H9 (cell line): ENCODE results near the gene C12orf57. TPM values are rescaled to one million over a fixed set of nuclear protein-coding genes. Genes with fewer than 3 reads are reported as not detected.
A peak's percentile ranks its signal among the peaks of the same experiment; 100 is the strongest.

Experiments
- DNase-seq: peaks from one replicate; pipeline ENCODE4 v3.0.0-alpha.2; 2017
- H2AFZ ChIP-seq: one replicate; pipeline ENCODE4 v1.6.1; 2013; ENCODE audit warnings: mild to moderate bottlenecking, low read length, control low read depth, moderate library complexity
- H2AK5ac ChIP-seq: 2 replicates; pipeline ENCODE4 v1.6.1; 2013; ENCODE audit warnings: low read length, control low read depth, mixed read lengths; ENCODE audit not compliant: insufficient read length
- H2BK120ac ChIP-seq: one replicate; pipeline ENCODE4 v1.6.1; 2013; ENCODE audit warnings: low read depth, mild to moderate bottlenecking, low read length, control low read depth, inconsistent platforms; ENCODE audit not compliant: poor library complexity, severe bottlenecking
- H2BK12ac ChIP-seq: 2 replicates; pipeline ENCODE4 v1.6.1; 2013; ENCODE audit warnings: low read length, control low read depth, mixed read lengths, low read depth; ENCODE audit not compliant: insufficient read length
- H2BK15ac ChIP-seq: 2 replicates; pipeline ENCODE4 v1.6.1; 2013; ENCODE audit warnings: low read depth, low read length, control low read depth
- H2BK20ac ChIP-seq: one replicate; pipeline ENCODE4 v1.6.1; 2013; ENCODE audit warnings: low read depth, mild to moderate bottlenecking, low read length, control low read depth, inconsistent platforms; ENCODE audit not compliant: poor library complexity, severe bottlenecking
- H2BK5ac ChIP-seq: 2 replicates; pipeline ENCODE4 v1.6.1; 2013; ENCODE audit warnings: low read length, control low read depth, mixed read lengths; ENCODE audit not compliant: insufficient read length
- H3K14ac ChIP-seq: 2 replicates; pipeline ENCODE4 v1.6.1; 2013; ENCODE audit warnings: low read length, control low read depth; ENCODE audit not compliant: insufficient read depth
- H3K18ac ChIP-seq: 2 replicates; pipeline ENCODE4 v1.6.1; 2013; ENCODE audit warnings: low read depth, mild to moderate bottlenecking, mixed read lengths, low read length, control low read depth; ENCODE audit not compliant: insufficient read length
- H3K23ac ChIP-seq: 2 replicates; pipeline ENCODE4 v1.6.1; 2013; ENCODE audit warnings: low read length, control low read depth, mixed read lengths, low read depth; ENCODE audit not compliant: insufficient read length
- H3K23me2 ChIP-seq: 2 replicates; pipeline ENCODE4 v1.6.1; 2013; ENCODE audit warnings: low read depth, mild to moderate bottlenecking, mixed read lengths, low read length, control low read depth; ENCODE audit not compliant: insufficient read length, poor library complexity, severe bottlenecking
- H3K27ac ChIP-seq: 2 replicates; pipeline ENCODE4 v1.5.1; 2013; ENCODE audit warnings: low read length, control low read depth, mixed read lengths, low read depth; ENCODE audit not compliant: insufficient read length
- H3K27me3 ChIP-seq: 2 replicates; pipeline ENCODE4 v1.6.1; 2013; ENCODE audit warnings: low read length, control low read depth, inconsistent platforms; ENCODE audit not compliant: insufficient read depth
- H3K4ac ChIP-seq: 2 replicates; pipeline ENCODE4 v1.6.1; 2013; ENCODE audit warnings: low read depth, mild to moderate bottlenecking, control low read depth, inconsistent platforms, low read length, moderate library complexity
- H3K4me1 ChIP-seq: 2 replicates; pipeline ENCODE4 v1.6.1; 2013; ENCODE audit warnings: low read length, control low read depth, inconsistent platforms; ENCODE audit not compliant: insufficient read depth
- H3K4me2 ChIP-seq: 2 replicates; pipeline ENCODE4 v1.6.1; 2013; ENCODE audit warnings: low read length, control low read depth, mixed read lengths; ENCODE audit not compliant: insufficient read length, insufficient read depth
- H3K56ac ChIP-seq: 2 replicates; pipeline ENCODE4 v1.6.1; 2013; ENCODE audit warnings: low read depth, mild to moderate bottlenecking, mixed read lengths, low read length, control low read depth; ENCODE audit not compliant: insufficient read length
- H3K79me1 ChIP-seq: 2 replicates; pipeline ENCODE4 v1.6.1; 2013; ENCODE audit warnings: low read depth, mild to moderate bottlenecking, moderate library complexity, low read length, control low read depth, inconsistent platforms; ENCODE audit not compliant: insufficient read depth, poor library complexity, severe bottlenecking
- H3K79me2 ChIP-seq: 2 replicates; pipeline ENCODE4 v1.6.1; 2013; ENCODE audit warnings: low read length, control low read depth, inconsistent platforms; ENCODE audit not compliant: insufficient read depth
- H3K9ac ChIP-seq: 2 replicates; pipeline ENCODE4 v1.6.1; 2013; ENCODE audit warnings: low read length, control low read depth, mixed read lengths; ENCODE audit not compliant: insufficient read length; ENCODE audit errors: extremely low read depth
- H3K9me3 ChIP-seq: one replicate; pipeline ENCODE4 v1.6.1; 2013; ENCODE audit warnings: low read depth, low read length, inconsistent platforms; ENCODE audit not compliant: control insufficient read depth
- H3T11ph ChIP-seq: one replicate; pipeline ENCODE4 v1.6.1; 2013; ENCODE audit warnings: mild to moderate bottlenecking, low read length, control low read depth, inconsistent platforms
- H4K20me1 ChIP-seq: one replicate; pipeline ENCODE4 v1.6.1; 2013; ENCODE audit not compliant: control insufficient read depth, insufficient read length, insufficient read depth
- H4K5ac ChIP-seq: 2 replicates; pipeline ENCODE4 v1.6.1; 2013; ENCODE audit warnings: low read depth, mild to moderate bottlenecking, mixed read lengths, low read length, control low read depth; ENCODE audit not compliant: insufficient read length
- H4K8ac ChIP-seq: replicated peaks from 2 replicates; pipeline ENCODE4 v1.6.1; 2013; ENCODE audit warnings: low read length, control low read depth, mixed read lengths, low read depth; ENCODE audit not compliant: insufficient read length
- H4K91ac ChIP-seq: 2 replicates; pipeline ENCODE4 v1.6.1; 2013; ENCODE audit warnings: low read depth, mild to moderate bottlenecking, moderate library complexity, mixed read lengths, low read length, control low read depth; ENCODE audit not compliant: insufficient read length
- H3K27ac Mint-ChIP-seq, 3 experiments: 2 replicates in 2 of 3; 3 replicates in 1 of 3; pipeline ENCODE4 v1.8.0; 2020 to 2021; ENCODE audit warnings: mixed read lengths in 3 of 3, mild to moderate bottlenecking in 1 of 3, moderate library complexity in 1 of 3
- H3K27me3 Mint-ChIP-seq: 2 replicates; pipeline ENCODE4 v1.8.0; 2021; ENCODE audit warnings: low read depth, mild to moderate bottlenecking, moderate library complexity, mixed read lengths
- H3K36me3 Mint-ChIP-seq, 3 experiments: 2 replicates in 2 of 3; 3 replicates in 1 of 3; pipeline ENCODE4 v1.8.0; 2020 to 2021; ENCODE audit warnings: low read depth in 3 of 3, mixed read lengths in 3 of 3; ENCODE audit not compliant: insufficient read depth in 1 of 3
- H3K4me1 Mint-ChIP-seq, 2 experiments: 2 replicates each; pipeline ENCODE4 v1.8.0; 2020; ENCODE audit warnings: mixed read lengths in 2 of 2
- H3K4me3 Mint-ChIP-seq, 2 experiments: 2 replicates in 1 of 2; 3 replicates in 1 of 2; pipeline ENCODE4 v1.8.0; 2020 to 2021; ENCODE audit warnings: mild to moderate bottlenecking in 2 of 2, mixed read lengths in 2 of 2, moderate library complexity in 1 of 2
- H3K9me3 Mint-ChIP-seq, 2 experiments: 2 replicates in 1 of 2; 3 replicates in 1 of 2; pipeline ENCODE4 v1.8.0; 2020; ENCODE audit warnings: mild to moderate bottlenecking in 2 of 2, mixed read lengths in 2 of 2, moderate library complexity in 1 of 2
- WGBS: extraction: QIAGEN DNeasy Blood & Tissue Kit; methylation state at CpG from one replicate; pipeline ENCODE4 v1.1.7; 2013; ENCODE audit warnings: missing lambda C conversion rate, low lambda C conversion rate, mixed read lengths; ENCODE audit not compliant: insufficient read length; ENCODE audit errors: extremely low coverage; 5-methylcytosine and 5-hydroxymethylcytosine counted together
- total RNA-seq: library from RNA; stranded (reverse); gene quantifications from 2 replicates; pipeline ENCODE4 v1.2.1, GENCODE V29; 2021
- TF ChIP-seq, protein P1 (sequence below): fragments of 200-600 bp; sonication (generic); conservative IDR thresholded peaks from 3 replicates; pipeline ENCODE4 v1.8.0; 2021; ENCODE audit warnings: antibody characterized with exemption, mild to moderate bottlenecking

Gene C12orf57
- total RNA-seq, 1 experiment from 2014 or later, result 195 TPM

DNA sequence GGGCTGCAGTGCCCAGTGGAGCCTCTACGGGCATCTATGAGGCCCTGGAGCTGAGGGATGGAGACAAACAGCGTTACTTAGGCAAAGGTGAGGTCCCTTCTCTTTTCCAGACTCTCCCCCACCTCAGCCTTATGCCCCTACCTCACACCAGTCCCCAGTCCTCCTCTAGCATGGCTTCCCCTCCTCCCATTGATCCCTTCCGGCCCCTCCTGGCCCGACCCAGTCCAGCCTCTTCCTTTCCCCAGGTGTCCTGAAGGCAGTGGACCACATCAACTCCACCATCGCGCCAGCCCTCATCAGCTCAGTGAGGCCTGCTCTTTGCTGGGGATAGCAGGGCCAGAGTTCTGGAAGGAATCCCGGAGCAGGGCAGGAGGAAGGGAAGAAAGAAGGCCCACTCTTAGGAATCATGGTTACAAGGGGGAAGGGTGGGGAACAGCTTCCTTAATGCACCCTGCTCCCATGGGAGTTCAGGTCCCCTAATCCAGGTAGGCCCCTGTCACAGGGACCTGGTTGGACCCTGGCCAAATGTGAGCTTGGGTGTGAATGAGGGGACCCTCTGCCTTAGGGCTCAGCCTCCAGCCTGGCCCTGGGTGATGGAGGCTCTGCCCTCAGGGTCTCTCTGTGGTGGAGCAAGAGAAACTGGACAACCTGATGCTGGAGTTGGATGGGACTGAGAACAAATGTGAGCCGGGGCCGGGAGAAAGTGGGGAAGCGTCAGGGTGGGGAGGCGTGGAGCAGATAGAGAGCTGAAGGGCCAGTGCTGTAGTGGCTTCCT lies 27.2 kb upstream of the C12orf57 start:
- H3K4ac ChIP-seq, result no peak overlapping the region
- H2AK5ac ChIP-seq, result no peak overlapping the region
- H4K5ac ChIP-seq, result no peak overlapping the region
- H2AFZ ChIP-seq, result no peak overlapping the region
- no peak overlapping the region for H3T11ph ChIP-seq
- H2BK15ac ChIP-seq, result no peak overlapping the region
- H2BK5ac ChIP-seq, result no peak overlapping the region
- no peak overlapping the region for H2BK12ac ChIP-seq
- TF ChIP-seq, protein P1, sequence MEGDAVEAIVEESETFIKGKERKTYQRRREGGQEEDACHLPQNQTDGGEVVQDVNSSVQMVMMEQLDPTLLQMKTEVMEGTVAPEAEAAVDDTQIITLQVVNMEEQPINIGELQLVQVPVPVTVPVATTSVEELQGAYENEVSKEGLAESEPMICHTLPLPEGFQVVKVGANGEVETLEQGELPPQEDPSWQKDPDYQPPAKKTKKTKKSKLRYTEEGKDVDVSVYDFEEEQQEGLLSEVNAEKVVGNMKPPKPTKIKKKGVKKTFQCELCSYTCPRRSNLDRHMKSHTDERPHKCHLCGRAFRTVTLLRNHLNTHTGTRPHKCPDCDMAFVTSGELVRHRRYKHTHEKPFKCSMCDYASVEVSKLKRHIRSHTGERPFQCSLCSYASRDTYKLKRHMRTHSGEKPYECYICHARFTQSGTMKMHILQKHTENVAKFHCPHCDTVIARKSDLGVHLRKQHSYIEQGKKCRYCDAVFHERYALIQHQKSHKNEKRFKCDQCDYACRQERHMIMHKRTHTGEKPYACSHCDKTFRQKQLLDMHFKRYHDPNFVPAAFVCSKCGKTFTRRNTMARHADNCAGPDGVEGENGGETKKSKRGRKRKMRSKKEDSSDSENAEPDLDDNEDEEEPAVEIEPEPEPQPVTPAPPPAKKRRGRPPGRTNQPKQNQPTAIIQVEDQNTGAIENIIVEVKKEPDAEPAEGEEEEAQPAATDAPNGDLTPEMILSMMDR, result no peak
- H3K27ac ChIP-seq, result no peak overlapping the region
- no peaks in the 10 kb centered on the region for H3K27me3 ChIP-seq
- H3K14ac ChIP-seq, result no peak overlapping the region
- H3K18ac ChIP-seq, result no peak overlapping the region
- no CpG with 5 or more reads among the region's 11 CpGs for WGBS
- no peak overlapping the region for H3K4me2 ChIP-seq
- Mint-ChIP-seq H3K27me3 (peaks cover 13% of the 10 kb centered on the region), H3K4me3 (peak overlapping the region in 1 of 2 experiments; percentile 42; a peak in 1 of 5 replicates), H3K36me3 (peaks cover 29 to 49% (median 46%) of the 10 kb centered on the region in 3 experiments), H3K4me1 (peaks cover 29 to 47% of the 10 kb centered on the region in 2 experiments), H3K27ac (peak overlapping the region in 2 of 3 experiments; percentile 29 to 40; a peak in 3 of 7 replicates), H3K9me3 (no peaks in the 10 kb centered on the region)
- peaks cover 16% of the 10 kb centered on the region for H3K23me2 ChIP-seq
- H4K91ac ChIP-seq, result no peak overlapping the region
- H3K79me1 ChIP-seq, result peaks cover 6% of the 10 kb centered on the region
- no peak overlapping the region for H2BK120ac ChIP-seq
- H3K9ac ChIP-seq, result no peak overlapping the region
- DNase-seq, result no peak
- H3K56ac ChIP-seq, result no peak overlapping the region
- H3K9me3 ChIP-seq, result no peaks in the 10 kb centered on the region
- H3K4me1 ChIP-seq, result no peaks in the 10 kb centered on the region; the same call in 1 of the 2 replicates
- no peak overlapping the region for H4K8ac ChIP-seq
- no peaks in the 10 kb centered on the region for H4K20me1 ChIP-seq
- no peak overlapping the region for H2BK20ac ChIP-seq
- no peak overlapping the region for H3K23ac ChIP-seq
- H3K79me2 ChIP-seq, result no peaks in the 10 kb centered on the region
